ENCODE measurements around the gene PLOD2.

The PLOD2 gene

GRCh38 chr3:146160964-146161662, at the start of gene PLOD2:
Gene PLOD2, minus strand, starts transcription at chr3:146161184. Its CDS starts 195 bp downstream, at chr3:146160989.
- DNase-seq, result peak; percentile 85 to 89

GRCh38 chr3:146209371-146209770, 48.4 kb upstream of the PLOD2 start:
- no peak for DNase-seq

GRCh38 chr3:146203776-146204175, 42.8 kb upstream of the PLOD2 start:
- no peak for DNase-seq

GRCh38 chr3:146200461-146201220, 39.7 kb upstream of the PLOD2 start:
- DNase-seq, result no peak

- no peak for DNase-seq
Measured at GRCh38 chr3:146199762-146200161, 38.8 kb upstream of the PLOD2 start.

GRCh38 chr3:146196789-146197188, 35.8 kb upstream of the PLOD2 start:
- no peak for DNase-seq

- DNase-seq, result no peak
Measured at GRCh38 chr3:146195605-146196004, 34.6 kb upstream of the PLOD2 start.

GRCh38 chr3:146195030-146195429, 34.0 kb upstream of the PLOD2 start:
- DNase-seq, result no peak

GRCh38 chr3:146191051-146191450, 30.1 kb upstream of the PLOD2 start:
- DNase-seq, result no peak

- peak; percentile 64 to 78 for DNase-seq
Measured at GRCh38 chr3:146189519-146190173, 28.7 kb upstream of the PLOD2 start.

GRCh38 chr3:146187334-146187950, 26.5 kb upstream of the PLOD2 start:
- DNase-seq, result peak in 1 of 2 experiments; percentile 27

GRCh38 chr3:146184241-146185015, 23.4 kb upstream of the PLOD2 start:
- DNase-seq, result no peak

GRCh38 chr3:146181216-146181615, 20.2 kb upstream of the PLOD2 start:
- DNase-seq, result no peak

GRCh38 chr3:146180376-146180775, 19.4 kb upstream of the PLOD2 start:
- DNase-seq, result no peak

GRCh38 chr3:146178006-146178689, 17.2 kb upstream of the PLOD2 start:
- no peak for DNase-seq

GRCh38 chr3:146177519-146177918, 16.5 kb upstream of the PLOD2 start:
- no peak for DNase-seq

- DNase-seq, result no peak
Measured at GRCh38 chr3:146177072-146177471, 16.1 kb upstream of the PLOD2 start.

- no peak for DNase-seq
Measured at GRCh38 chr3:146172586-146172985, 11.6 kb upstream of the PLOD2 start.

GRCh38 chr3:146170591-146170990, 9.6 kb upstream of the PLOD2 start:
- no peak for DNase-seq

GRCh38 chr3:146169891-146170290, 8.9 kb upstream of the PLOD2 start:
- no peak for DNase-seq

GRCh38 chr3:146166826-146167225, 5.8 kb upstream of the PLOD2 start:
- DNase-seq, result no peak

GRCh38 chr3:146166415-146166821, 5.4 kb upstream of the PLOD2 start:
- no peak for DNase-seq
